Spleen (tissue), 7 donors: ENCODE data around the gene RIOX2.

Experiments used
- POLR2A ChIP-seq, 3 donors: fragments of 450-650 bp; IDR thresholded peaks; one replicate each; pipeline ENCODE4 v1.5.1; 2017; ENCODE audit warnings: antibody characterized with exemption in 3 of 3, mild to moderate bottlenecking in 1 of 3
- POLR2AphosphoS5 ChIP-seq, 3 donors: sonication (generic); formaldehyde crosslinking; IDR thresholded peaks; one replicate each; pipeline ENCODE4 v1.5.1; 2017; ENCODE audit warnings: antibody characterized with exemption in 3 of 3
- TF ChIP-seq, protein P1 (sequence below), 11 experiments: fragments of 200-600 bp in 7 of 11; fragments of 450-650 bp in 4 of 11; sonication (generic) in 4 of 11; IDR thresholded peaks in 8 of 11; conservative IDR thresholded peaks in 3 of 11; 1 replicate in 7 of 11; 2 replicates in 4 of 11; pipeline versions ENCODE4 v1.4.0 to v1.8.0; 2016 to 2021; ENCODE audit warnings: antibody characterized with exemption in 11 of 11, inconsistent platforms in 4 of 11, mild to moderate bottlenecking in 1 of 11
- donor health status: DM: no; HTN: no; CAD: no; lungs with moderate emphysema.
- donor health status: DM: no; HTN: no; CAD: no.
- donor health status: DM: no; HTN: no; CAD: no.

DNA sequence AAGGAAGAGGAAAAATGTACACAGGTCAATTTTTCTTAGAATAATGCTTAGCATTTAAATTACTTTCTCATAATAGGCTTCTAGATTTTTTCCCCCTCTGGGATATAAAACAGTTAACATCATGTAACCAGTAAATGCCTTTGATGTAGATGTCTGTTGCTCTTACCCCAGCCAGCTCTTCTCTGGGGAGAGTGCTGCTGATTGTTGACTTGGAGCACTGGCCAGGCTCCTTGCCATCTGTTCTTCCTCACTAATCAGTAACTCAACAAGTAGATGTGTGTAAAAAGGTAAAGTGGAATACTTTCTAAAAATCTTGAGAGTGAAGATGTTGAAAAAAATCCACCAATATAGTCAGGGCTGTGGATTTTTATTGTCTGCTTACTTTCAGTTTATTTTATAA, 42.2 kb downstream of the RIOX2 start:
- TF ChIP-seq, protein P1, sequence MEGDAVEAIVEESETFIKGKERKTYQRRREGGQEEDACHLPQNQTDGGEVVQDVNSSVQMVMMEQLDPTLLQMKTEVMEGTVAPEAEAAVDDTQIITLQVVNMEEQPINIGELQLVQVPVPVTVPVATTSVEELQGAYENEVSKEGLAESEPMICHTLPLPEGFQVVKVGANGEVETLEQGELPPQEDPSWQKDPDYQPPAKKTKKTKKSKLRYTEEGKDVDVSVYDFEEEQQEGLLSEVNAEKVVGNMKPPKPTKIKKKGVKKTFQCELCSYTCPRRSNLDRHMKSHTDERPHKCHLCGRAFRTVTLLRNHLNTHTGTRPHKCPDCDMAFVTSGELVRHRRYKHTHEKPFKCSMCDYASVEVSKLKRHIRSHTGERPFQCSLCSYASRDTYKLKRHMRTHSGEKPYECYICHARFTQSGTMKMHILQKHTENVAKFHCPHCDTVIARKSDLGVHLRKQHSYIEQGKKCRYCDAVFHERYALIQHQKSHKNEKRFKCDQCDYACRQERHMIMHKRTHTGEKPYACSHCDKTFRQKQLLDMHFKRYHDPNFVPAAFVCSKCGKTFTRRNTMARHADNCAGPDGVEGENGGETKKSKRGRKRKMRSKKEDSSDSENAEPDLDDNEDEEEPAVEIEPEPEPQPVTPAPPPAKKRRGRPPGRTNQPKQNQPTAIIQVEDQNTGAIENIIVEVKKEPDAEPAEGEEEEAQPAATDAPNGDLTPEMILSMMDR (IDR thresholded peaks at IDR 0.05 in 8 of 11, conservative IDR thresholded peaks at IDR 0.05 in 3 of 11): no peak
- TF ChIP-seq POLR2AphosphoS5 (IDR thresholded peaks at IDR 0.05) (no peak), POLR2A (IDR thresholded peaks at IDR 0.05) (no peak)
